Superior temporal gyrus (tissue), 1 donor: ENCODE measurements around the gene PTPRN.
"Not testable (repeated sequence)": the region's sequence is repeated elsewhere in the genome, so short reads cannot be mapped to it uniquely, and the experiment has no call there.

Source experiments
- DNase-seq: peaks from one replicate; pipeline ENCODE4 v3.0.0-alpha.2; 2016; ENCODE audit errors: extremely low spot score

PTPRN gene

DNA sequence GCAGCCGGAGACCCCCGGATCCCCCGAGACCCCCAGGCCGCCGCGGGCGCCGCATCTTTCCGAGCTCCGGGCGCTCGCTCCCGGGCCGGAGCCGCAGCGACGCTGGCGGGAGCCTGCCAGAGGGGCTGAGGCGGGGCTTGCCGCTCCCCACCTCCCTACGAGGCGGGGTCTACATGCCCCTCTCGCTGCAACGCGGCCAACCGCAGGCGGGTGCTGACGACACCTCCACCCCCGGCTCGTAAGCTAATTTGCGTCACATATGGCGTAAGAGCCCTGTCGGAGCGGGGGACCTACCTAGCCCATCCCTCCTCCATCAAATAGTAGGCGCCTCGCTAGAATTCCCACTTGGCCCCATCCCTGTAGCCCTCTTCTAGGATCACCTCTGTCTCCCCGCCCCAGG lies at the start of gene PTPRN:
PTPRN (minus strand) TSS at position 124 of the 400 bp plus-strand sequence; CDS start at position 55, 69 bp downstream.
- DNase-seq: peak; percentile 40

DNA sequence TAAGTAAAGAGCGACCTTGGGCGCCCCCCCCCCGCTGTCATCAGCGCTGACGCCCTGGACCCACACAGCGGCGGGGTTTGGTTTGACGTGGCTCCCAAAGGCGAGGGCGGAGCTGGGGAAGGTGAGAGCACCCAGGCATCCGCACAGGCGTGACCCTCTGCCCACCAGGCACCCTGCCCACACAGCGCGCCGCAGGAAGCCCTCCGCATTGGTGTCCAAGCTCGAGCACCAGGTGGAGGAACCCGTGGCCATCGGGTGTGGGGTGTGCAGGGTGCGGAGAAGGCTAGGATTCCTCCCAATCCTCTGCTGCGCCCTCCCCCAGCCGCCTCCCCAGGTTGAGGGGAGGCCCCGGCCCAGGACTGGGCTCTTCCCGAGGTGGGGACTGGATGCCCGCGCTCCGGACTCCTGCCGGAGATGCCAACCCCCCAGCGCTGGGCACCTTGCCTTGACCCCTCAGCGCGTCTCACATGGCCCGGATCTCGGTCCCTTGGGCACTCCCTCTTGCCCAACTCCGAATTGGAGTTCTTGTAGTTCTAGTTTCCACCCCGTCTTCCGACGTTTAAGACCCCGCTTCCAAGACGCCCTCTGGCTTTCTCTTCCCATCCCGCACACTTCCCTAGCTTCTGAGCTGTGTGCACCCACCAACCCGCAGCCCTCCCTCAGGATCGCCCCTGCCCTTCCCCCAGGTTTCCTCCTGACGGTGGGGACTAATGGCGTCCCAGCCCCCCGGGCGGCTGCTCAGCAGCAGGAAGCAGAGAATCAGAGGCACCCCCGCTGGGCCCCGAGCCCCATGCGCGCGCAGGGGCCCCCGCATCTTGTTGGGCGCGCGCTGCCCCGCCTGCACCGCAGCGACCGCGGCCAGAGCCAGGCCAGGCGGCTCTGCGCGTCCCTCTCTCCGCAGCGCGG lies 49.2 kb upstream of the PTPRN start:
- no peak for DNase-seq

DNA sequence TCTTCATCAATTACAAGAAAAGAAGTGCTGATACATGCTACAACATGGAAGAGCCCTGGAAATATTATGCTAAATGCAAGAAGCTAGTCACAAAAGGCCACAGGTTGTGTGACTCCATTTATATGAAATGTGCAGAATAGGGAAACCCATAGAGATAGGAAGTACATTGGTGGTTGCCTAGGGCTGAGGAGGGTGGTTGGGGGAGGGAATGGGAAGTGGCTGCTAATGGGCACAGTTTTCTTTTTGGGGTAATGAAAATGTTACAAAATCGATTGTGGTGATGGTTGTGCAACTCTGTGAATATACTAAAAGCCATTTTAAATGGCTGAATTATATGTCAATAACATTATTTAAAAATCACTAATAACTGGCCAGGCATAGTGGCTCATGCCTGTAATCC lies 47.6 kb upstream of the PTPRN start:
- DNase-seq: no peak

DNA sequence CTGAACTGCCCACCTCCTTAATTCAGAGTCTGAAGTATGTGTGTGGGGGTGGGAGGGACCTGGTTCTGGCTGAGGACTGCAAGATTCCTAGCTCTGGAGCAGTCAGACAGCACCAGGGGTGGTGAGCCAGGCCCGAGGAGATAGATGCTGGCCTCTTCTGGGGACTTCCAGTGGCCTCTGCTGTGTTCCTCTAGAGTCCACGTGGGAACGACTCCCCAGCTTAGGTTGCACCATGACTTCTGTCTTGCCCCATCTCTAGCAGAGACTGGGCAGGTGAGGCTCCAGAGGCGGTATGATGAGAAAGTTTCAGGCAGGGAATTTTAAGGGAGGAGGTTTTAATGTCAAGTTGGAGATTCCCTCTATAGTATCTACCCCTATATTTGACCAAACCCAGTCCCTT lies 45.4 kb upstream of the PTPRN start:
- DNase-seq: no peak

DNA sequence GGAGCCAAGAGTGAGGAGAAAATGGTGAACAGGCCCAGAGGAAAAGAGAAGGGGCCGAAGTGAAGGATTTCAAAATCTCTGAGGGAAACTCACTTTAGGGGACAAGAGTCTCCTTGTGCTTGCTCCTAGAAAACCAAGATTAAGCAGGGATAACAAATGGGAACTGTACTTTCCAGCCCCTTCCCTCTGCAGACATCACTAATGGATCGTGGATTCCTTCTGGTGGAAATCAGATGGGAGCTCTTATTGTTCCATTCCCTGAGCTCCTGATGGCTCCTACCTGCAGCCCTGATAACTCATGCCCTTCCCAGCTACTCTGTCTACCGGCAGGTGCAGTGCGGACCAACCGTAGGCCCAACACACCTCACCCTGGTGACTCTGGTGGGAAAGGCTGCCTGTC lies 43.9 kb upstream of the PTPRN start:
- DNase-seq: no peak

DNA sequence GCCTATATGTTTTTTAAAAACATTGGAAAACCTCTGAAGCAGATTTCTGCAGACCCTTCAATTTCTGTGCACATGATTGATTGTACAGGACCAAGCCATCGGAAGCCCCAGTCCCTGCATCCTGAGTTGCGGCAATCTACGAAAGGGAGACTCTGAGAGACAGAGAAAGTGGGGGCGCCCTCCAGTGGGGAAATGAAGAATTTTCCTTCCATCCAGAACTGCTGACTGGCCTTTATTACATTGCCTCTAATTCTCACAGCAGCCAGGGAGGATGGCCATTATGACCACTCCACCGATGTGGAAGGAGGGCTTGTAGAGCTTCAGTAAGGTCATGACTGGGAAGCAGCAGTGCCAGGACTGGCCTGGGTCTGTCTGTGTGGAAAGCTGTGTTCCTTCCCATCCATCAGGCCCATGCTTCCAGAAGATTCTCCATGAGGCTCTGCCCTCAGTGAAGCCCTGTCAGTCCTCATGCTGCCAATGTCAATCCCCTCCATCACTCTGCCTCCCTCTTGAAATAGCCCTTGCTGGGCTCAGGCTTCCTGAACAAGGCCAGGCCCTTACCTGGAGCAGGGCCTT lies 43.3 kb upstream of the PTPRN start:
- peak; percentile 89 for DNase-seq

DNA sequence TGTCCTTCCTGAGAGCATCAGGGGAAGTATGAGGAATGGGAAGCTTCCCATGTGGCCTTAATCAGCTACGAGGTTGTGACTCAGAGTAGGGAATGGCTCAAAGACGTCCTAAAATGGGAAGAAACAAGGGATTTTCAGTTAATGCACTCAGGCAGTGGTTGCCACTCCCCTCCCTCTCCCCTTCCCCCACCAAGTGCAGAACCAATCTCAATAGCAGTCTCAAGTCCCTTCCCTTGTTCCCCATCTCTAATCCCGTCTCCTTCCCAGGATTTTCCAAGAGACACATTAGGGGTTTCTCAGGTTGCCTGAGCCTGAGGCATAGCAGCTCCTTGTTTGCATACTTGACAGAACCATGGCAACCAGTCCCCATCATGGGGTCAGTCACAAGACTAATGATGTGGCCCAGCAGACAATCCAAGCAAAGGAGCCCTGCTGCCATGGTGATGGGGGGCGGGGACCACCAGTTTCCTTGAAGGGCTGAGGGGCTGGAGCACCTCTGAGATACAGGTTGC lies 41.6 kb upstream of the PTPRN start:
- DNase-seq: no peak

DNA sequence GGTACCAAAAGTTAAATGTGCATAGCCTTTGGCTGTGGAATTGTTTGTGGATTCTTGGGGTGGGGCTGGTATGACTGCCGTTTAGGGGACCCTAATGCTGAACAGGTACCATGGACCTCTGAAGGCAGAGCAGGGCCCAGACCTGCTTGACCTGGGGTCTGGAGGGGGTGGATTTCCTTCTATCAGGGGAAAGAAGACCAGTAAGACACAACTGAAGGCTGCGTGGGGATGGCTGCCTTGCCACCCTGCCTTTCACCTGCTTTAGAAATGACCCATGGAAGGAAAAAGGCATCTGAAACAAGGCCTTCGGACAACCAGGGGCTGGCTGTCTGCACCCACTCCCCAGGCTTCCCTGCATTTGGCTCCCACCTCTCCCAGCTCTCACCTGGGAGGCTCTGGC lies 41.0 kb upstream of the PTPRN start:
- no peak for DNase-seq

DNA sequence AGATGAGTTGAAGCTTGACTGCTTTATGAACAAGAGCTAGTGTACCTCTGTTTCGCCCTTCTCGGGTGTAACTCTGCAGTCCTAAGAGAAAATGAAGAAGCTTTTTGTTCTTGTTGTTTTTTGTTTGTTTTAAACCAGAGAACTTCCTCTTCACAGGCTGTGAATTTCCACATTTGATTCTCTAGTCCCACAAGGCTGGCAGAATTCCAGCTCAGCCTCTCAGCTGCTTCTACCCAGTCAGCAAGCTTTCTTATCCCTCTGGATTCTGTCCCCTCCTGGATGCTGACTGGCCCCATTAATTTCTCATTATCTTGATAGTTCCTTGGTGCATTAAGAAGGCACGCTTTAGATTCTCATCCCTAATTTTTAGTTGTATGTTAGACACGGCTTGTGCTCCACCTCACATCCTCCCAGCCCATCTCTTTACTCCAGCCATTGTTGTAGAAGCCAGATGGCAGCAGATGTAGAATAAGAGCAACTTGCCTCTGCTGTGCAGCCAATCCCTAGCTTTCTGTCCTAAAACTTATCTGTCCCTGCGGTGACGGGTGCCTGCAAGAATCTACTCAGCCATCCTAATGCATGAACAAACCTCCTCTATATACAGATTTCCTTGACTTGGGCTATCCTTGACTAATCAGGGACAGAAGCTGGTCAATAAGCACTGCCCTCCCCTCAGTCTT lies 35.7 kb upstream of the PTPRN start:
- peak; percentile 82 for DNase-seq

DNA sequence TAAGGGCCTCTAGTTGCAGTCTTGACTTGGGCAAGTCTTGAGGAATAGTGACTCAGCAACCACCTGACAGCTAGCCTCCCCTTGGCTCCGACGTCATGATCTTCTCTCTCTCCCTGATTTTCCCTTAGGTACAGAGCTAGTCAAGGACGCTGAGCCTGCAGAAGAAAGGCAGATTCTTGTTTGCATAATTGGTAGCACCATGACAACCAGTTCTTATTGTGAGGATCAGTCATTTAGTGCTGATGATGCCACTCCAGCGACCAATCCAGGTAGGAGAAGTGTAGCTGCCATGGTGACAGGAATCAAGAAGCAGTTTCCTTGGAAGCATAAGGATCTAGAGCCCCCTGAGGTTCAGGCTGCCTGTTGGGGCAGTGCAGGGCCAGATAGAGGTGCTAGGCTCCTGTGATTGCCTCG lies 26.2 kb upstream of the PTPRN start:
- DNase-seq: no peak

DNA sequence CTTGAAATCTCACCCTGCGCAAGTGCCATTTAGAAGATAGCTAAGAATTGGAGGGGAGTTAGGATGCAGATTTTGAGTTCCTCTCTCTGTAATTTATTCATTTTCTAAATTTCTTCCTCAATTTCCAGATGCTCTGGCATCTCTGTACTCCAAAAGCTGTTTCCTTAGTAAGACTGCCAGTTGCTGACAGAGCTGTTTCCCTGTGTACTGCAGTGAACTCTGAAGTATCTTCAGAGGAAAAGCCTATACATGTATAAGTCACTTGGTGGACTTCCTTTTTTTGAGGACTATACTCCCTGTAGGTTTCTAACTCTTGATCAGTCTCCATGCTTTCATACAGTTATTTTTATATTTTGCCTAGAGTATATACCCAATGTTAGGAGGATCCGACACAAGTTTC lies 24.9 kb upstream of the PTPRN start:
- no peak for DNase-seq

DNA sequence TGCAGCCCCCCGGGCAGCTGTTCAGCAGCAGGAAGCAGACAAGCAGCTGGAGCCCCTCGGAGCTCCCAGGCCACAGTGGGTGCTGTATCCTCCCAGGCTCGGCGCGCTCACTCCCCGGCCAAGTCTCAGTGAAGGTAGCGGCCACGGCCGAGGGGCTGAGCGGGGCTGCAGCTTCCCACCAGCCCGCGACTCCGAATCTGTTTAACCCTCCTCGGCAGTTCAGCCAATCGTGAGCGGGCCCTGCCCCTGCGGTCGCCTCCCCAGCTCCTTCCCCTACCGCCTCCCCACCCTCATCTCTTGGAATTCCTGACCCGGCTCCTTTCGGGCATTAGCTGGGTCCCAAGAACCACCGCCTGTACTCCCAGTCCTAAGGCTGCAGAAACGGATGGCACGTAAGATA lies 23.3 kb upstream of the PTPRN start, which contains the start of gene RESP18:
RESP18 (minus strand) TSS at position 203 of the 400 bp plus-strand sequence.
- no peak for DNase-seq

DNA sequence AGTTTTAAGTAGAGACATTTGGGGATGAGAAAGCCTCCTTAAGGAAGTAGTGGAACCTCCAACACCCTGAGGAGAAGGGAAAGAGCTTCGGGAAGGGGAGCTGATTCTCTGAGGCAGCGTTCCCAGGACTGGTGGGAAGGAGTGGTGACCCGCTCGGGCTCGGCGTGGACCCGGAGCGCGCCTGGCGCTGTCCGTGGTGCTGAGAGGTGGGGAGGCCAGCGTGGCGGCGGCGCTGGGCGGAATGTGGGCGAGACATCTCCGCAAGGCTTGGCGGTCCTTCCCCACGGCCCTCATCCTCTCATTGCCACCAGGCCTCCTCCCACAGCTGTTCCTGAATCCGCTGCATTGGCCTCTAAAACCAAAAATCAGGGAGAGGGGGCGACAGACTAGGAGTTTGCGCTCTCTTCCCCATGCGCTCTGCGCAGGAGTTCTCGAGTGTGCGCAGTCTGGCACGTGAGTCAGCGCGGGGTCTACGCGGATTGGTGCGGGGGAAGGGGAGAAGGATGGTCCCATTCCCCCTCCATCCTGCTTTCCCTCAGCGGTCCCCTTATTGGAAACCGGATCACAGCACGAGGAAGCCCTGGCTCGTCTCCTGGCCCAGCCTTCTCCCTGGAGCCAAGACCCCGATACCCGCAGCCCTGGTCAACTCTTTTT lies 22.5 kb upstream of the PTPRN start:
- DNase-seq: no peak

DNA sequence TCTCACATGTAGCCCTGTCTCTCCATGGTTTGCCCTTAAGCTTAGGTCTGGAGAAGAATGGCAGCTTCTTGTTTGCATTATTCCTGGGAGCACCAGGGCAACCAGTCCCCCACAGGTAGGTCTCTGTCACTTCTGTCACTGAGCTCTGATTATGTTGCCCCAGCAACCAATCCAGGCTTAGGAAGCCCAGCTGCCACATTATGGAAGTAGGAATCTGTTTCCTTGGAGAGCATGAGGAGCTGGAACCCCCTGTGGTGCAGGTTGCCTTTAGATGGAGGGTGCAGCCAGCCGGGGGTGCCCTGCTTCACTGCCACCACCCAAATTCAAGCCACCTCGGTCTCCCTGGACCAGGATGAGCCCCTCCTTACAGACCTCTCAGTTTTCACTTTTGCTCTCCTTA lies 18.5 kb upstream of the PTPRN start:
- no peak for DNase-seq

DNA sequence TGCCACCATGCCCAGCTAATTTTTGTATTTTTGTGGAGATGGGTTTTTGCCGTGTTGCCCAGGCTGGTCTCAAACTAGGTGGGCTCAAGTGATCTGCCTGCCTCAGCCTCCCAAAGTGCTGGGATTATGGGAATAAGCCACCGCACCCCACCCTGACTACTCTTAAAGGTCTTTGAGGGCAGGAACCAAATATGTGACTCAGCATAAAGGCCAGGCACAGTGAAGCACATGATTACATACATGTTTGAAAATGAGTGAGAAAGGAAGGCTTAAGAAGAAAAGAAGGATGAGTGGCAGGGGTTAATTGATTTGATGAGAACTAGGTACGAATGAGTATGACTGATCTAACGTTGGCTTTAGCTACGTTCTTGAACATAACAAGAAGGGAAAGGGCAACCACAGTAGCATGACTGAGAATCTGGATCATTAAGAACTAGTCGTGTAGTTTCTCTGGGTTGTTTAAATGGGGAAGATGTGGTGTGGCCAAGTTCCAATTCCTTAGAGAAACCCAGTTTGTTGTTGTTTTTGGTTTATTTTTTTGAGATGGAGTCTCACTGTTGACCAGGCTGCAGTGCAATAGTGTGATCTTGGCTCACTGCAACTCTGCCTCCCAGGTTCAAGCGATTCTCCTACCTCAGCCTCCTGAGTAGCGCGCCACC lies 16.6 kb upstream of the PTPRN start:
- DNase-seq: no peak

DNA sequence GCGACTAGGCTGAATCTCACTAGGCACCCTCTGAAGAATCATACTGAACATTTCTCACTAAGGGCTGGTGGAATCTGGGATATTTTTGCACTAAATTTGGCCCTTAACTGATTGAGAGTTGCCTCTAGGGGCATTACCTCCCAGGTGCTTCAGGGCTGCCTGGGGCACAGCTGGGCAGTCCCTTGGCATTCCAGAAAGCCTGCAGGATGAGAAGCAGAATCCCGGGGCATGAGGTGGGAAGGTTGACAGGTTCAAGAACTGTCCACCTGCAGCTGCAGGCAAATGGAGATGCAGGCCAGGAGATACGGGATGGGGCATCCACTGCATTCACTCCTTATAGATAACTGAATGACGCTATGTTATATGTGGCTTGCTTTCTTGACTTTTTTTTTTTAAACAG lies 15.9 kb upstream of the PTPRN start:
- no peak for DNase-seq

DNA sequence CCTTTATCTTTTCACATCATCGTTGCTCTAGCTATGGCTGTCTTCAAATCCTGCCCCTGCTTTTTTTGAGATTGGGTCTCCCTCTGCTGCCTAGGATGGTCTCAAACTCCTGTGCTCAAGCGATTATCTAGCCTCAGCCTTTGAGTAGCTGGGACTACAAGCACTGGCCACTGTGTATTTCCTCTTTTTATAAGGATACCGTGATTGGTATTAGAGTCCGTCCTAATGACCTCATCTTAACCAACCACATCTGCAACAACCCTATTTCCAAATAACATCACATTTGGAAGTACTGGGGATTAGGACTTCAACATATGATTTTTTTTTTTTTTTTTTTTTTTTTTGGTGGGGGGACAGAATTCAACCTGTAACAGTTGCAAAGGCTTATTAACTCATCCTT lies 14.2 kb upstream of the PTPRN start:
- DNase-seq: no peak

DNA sequence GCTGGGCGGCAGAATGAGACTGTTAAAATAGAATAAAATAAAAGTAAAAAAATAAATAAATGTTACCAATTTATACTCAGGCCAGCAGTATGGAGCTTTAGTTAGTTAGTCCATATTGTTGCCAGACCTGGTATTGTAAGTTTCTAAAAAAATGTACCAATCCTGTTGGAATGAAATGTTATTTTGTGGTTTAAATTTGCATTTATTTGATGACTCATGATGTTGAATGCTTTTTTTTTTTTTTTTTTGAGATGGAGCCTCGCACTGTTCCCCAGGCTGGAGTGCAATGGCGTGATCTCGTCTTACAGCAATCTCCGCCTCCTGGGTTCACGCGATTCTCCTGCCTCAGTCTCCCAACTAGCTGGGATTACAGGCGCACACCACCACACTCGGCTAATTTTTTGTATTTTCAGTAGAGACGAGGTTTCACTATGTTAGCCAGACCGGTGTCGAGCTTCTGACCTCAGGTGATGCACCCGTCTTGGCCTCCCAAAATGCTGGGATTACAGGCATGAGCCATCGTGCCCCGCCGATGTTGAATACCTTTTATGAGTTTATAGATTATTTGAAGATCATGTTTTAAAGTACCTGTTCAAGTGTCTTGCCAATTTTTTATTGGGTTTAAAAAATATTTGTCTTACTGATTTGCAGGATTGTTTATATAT lies 5.7 kb upstream of the PTPRN start:
- DNase-seq: no peak

DNA sequence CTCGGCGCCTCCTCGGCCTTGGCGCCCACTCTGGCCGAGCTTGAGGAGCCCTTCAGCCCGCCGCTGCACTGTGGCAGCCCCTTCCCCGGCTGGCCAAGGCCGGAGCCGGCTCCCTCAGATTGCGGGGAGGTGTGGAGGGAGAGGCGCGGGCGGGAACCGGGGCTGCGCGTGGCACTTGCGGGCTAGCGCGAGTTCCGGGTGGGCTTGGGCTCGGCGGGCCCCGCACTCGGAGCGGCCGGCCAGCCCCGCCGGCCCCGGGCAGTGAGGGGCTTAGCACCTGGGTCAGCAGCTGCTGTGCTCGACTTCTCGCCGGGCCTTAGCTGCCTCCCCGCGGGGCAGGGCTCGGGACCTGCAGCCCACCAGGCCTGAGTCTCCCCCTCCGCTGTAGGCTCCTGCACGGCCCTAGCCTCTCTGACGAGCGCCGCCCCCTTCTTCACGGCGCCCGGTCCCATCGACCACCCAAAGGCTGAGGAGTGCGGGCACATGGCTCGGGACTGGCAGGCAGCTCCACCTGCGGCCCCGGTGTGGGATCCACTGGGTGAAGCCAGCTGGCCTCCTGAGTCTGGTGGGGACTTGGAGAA lies 3.6 kb upstream of the PTPRN start:
- DNase-seq: not testable (repeated sequence)
